SK-N-MC (cell line): ENCODE measurements around the gene SLC16A12.
"Not testable (repeated sequence)": the region's sequence is repeated elsewhere in the genome, so short reads cannot be mapped to it uniquely, and the experiment has no call there.

Experiments used
- DNase-seq: peaks from one replicate; pipeline ENCODE4 v3.0.0-alpha.2; 2011; ENCODE audit warnings: low read depth, low spot score
- H3K27ac ChIP-seq: fragments of 200-600 bp; sonication (generic); 2 replicates; pipeline ENCODE4 v1.5.1; 2016; ENCODE audit warnings: mixed run types
- H3K36me3 ChIP-seq: fragments of 200-600 bp; sonication (generic); 2 replicates; pipeline ENCODE4 v1.6.1; 2017; ENCODE audit warnings: antibody characterized with exemption, low read length, mixed read lengths; ENCODE audit not compliant: insufficient read depth
- H3K4me3 ChIP-seq: fragments of 200-600 bp; sonication (generic); 2 replicates; pipeline ENCODE4 v1.5.1; 2016
- H3K9ac ChIP-seq: fragments of 200-600 bp; sonication (generic); 2 replicates; pipeline ENCODE4 v1.8.0; 2017; ENCODE audit warnings: mixed run types, mixed read lengths; ENCODE audit not compliant: insufficient read length
- H3K9me3 ChIP-seq: fragments of 200-600 bp; sonication (generic); 2 replicates; pipeline ENCODE4 v1.6.1; 2017; ENCODE audit warnings: low read depth, mild to moderate bottlenecking, antibody characterized with exemption, low read length, moderate library complexity, mixed read lengths
- EZH2 ChIP-seq: fragments of 200-600 bp; sonication (generic); IDR thresholded peaks from one replicate; pipeline ENCODE4 v1.6.1; 2017; ENCODE audit warnings: antibody characterized with exemption
- FOXP2 ChIP-seq: optimal IDR thresholded peaks from 2 replicates; pipeline ENCODE3; 2011; ENCODE audit warnings: mild to moderate bottlenecking, moderate library complexity; ENCODE audit not compliant: insufficient read depth; ENCODE audit errors: extremely low read length, control extremely low read depth
- POLR2AphosphoS5 ChIP-seq: IDR thresholded peaks from 2 replicates; pipeline ENCODE4 v1.6.1; 2012; ENCODE audit warnings: mild to moderate bottlenecking, low read depth, low read length, borderline replicate concordance

SLC16A12 gene

DNA sequence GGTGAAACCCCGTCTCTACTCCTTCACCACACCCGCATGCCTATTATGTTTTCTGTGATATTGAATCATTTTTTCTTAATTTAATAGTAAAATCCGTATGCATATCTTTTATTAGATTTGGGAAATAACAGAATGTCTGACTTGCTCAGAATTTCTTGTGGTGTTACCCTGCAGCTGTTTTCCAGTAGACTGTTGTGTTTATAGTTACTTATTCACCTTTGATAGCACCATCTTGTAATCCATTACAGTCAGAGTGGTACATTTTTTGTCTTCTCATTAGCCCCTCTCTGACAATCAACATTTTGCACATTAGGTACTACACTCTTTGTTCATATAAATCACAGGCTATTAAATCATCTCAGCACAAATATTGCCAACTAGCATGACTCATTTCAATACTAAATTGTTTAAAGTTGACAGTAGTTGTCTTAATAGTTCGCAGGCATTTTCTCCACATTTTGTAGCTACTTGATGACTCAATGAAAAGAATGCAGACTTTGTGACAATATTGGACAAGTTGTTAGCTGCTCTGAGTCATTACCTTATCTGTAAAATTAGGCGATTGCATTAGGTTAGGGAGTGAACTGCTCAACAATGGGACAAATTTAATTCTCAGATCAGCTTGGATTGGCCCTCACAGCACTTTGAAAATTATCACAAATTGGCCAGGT is 17.8 kb upstream of the SLC16A12 start:
- H3K9me3 ChIP-seq = no peaks in the 10 kb centered on the region
- H3K27ac ChIP-seq = no peak overlapping the region
- DNase-seq = no peak
- H3K4me3 ChIP-seq = no peak overlapping the region
- no peak overlapping the region for H3K9ac ChIP-seq
- TF ChIP-seq FOXP2 (no peak), POLR2AphosphoS5 (no peak), EZH2 (no peak)
- no peaks in the 10 kb centered on the region for H3K36me3 ChIP-seq

- TF ChIP-seq POLR2AphosphoS5 = no peak
- TF ChIP-seq EZH2 = no peak
- no peak for TF ChIP-seq FOXP2
- no peak for DNase-seq
- Histone ChIP-seq H3K27ac (no peak overlapping the region), H3K36me3 (no peaks in the 10 kb centered on the region), H3K9ac (no peak overlapping the region), H3K9me3 (no peaks in the 10 kb centered on the region), H3K4me3 (no peak overlapping the region)
Measured at GRCh38 chr10:89552213-89552612, 16.8 kb upstream of the SLC16A12 start.

DNA sequence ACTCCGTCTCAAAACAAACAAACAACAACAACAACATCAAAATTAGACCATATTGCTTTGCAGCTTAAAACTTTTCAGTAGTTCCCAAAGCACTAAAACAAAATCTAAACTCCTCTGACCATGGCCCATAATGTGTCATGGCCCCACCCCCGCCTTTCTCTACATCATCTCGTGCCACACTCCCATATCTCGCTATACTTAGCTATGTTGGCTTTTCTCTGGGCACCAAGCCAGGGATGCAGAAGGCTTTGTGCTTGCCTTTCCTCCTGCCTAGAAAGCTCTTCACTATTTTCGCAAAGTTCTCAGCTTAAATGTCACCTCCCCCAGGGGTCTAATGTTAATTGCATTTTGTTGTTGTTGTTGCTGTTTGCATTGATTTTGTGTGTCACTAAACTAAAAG is 15.1 kb upstream of the SLC16A12 start:
- H3K4me3 ChIP-seq = no peak overlapping the region
- TF ChIP-seq POLR2AphosphoS5 = no peak
- TF ChIP-seq EZH2 = no peak
- no peak for TF ChIP-seq FOXP2
- H3K27ac ChIP-seq = no peak overlapping the region
- no peak for DNase-seq
- no peak overlapping the region for H3K9ac ChIP-seq
- no peaks in the 10 kb centered on the region for H3K9me3 ChIP-seq
- H3K36me3 ChIP-seq = no peaks in the 10 kb centered on the region

DNA sequence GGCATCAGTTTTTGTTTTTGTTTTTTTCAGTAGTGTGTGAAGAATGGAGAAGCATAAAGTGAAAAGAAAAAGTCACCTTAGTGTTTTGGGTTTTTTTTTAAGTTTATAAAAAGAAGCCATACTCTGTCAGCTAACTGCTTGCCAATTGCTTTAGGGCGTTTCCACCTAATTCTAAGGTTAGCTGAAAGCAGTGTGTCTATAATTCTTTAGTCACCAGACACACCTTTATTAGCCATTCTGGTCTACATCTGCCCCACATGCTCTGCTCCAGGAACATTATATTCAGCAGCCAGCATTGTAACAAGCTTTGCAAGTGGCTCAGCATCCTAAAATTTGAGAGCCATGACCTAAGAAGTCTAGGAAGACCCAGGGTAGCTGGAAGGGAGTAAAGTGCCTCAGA is 14.1 kb upstream of the SLC16A12 start:
- H3K9me3 ChIP-seq = no peaks in the 10 kb centered on the region

DNA sequence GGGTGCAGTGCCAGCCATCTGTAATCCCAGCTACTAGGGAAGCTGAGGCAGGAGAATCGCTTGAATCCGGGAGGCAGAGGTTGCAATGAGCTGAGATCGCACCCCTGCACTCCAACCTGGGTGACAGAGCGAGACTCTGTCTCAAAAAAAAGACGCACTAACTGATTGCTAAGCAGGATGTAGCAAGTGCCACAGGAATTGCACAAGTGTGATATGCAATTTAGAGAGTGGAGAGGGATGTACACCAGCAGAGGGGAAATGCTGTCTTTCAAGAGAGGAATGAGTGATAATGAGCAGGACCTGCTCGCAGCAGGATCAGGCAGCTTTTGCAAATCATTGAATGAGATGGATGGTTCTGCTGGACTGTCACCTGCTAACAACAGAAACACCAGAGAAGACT is 13.3 kb upstream of the SLC16A12 start:
- Histone ChIP-seq H3K4me3 (no peak overlapping the region), H3K27ac (no peak overlapping the region), H3K36me3 (no peaks in the 10 kb centered on the region), H3K9ac (no peak overlapping the region), H3K9me3 (no peaks in the 10 kb centered on the region)
- TF ChIP-seq POLR2AphosphoS5 = no peak
- TF ChIP-seq FOXP2 = no peak
- no peak for TF ChIP-seq EZH2
- no peak for DNase-seq

More for the DNA sequence above, 14.1 kb upstream of the SLC16A12 start:
- Histone ChIP-seq H3K9ac (no peak overlapping the region), H3K4me3 (no peak overlapping the region), H3K36me3 (no peaks in the 10 kb centered on the region), H3K27ac (no peak overlapping the region)
- TF ChIP-seq EZH2 = no peak
- no peak for TF ChIP-seq FOXP2
- no peak for TF ChIP-seq POLR2AphosphoS5
- DNase-seq = no peak

DNA sequence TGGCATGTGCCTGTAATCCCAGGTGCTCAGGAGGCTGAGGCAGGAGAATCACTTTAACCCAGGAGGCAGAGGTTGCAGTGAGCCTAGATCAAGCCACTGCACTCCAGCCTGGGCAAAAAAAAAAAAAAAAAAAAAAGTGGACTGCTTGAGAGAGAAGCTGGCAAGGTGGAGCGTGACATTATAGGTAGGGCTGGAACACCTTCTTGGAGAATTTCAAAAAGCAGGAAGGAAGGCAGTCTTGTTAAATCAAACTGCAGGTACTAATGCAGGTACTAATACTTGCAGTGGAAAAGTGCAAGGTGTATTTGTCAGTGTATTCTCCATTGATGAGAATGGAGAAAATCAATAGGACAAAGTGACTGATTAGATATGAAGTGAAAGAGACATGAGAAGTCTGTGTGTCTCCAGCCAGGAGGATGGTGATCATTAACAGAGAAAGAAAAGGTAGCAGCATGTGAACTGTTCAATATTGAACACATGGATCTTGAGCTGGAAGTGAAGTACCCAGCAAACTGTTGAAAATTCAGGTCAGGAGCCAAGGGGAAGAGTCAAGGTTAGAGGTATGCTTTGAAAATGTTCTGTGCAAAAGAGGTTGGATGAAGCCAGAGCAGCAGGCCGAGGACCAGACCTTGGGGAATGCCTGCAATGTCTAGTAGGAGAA is 12.6 kb upstream of the SLC16A12 start:
- H3K27ac ChIP-seq = no peak overlapping the region
- H3K36me3 ChIP-seq = no peaks in the 10 kb centered on the region
- H3K4me3 ChIP-seq = no peak overlapping the region
- TF ChIP-seq POLR2AphosphoS5 (no peak), EZH2 (no peak), FOXP2 (no peak)
- H3K9ac ChIP-seq = no peak overlapping the region
- no peak for DNase-seq
- no peaks in the 10 kb centered on the region for H3K9me3 ChIP-seq

GRCh38 chr10:89546651-89547050 is 11.3 kb upstream of the SLC16A12 start:
- H3K27ac ChIP-seq, H3K9ac ChIP-seq, H3K9me3 ChIP-seq, H3K36me3 ChIP-seq, DNase-seq, H3K4me3 ChIP-seq: not testable (repeated sequence)

DNA sequence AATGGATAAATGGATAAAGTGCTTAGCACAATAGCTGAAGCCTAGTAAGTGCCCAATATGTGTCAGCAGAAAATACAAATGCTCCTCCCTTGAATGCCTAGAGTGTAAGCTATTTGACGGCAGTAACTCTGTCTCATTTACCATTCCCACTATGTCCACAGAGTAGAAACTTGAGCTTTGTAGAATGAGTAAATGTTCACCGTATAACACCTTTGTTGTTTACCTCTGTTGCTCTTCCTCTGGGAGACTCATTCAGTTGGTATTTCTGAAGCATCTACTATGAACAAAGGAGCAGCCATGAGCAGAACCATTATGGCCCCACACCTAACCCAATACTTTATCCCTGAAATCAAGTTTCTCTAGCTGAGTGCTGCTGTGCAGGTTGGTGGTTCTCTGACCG is 8.4 kb upstream of the SLC16A12 start:
- DNase-seq = no peak
- Histone ChIP-seq H3K4me3 (no peak overlapping the region), H3K9ac (no peak overlapping the region), H3K36me3 (no peaks in the 10 kb centered on the region), H3K9me3 (no peaks in the 10 kb centered on the region), H3K27ac (no peak overlapping the region)
- TF ChIP-seq EZH2 (no peak), FOXP2 (no peak), POLR2AphosphoS5 (no peak)

DNA sequence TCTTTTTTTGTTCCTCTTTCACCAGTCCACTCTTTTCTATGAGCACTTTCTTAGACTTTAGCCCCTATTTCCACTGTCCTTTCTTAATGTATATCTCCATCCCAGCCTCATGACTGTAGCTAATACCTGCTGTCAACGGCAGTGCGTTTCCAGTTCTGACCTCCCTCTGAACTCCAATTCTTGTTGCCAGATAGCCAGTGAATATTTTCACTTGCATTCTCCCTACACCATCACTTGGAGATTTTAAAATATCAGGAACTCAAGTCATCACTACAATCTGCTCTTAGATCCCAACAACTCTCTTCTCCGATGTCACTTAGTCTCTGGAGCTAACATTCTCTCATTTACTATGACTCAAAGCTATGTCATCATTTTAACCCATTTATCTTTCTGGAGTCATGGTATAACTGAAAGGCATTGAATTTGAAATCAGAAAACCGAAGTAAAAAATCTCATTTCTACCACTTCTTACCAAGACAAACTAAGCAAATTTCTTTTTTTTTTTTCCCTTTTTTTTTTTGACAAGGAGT is 5.1 kb upstream of the SLC16A12 start:
- DNase-seq = no peak
- H3K9me3 ChIP-seq = no peaks in the 10 kb centered on the region
- no peak overlapping the region for H3K9ac ChIP-seq
- H3K4me3 ChIP-seq = no peak overlapping the region
- TF ChIP-seq FOXP2 = no peak
- no peak for TF ChIP-seq EZH2
- TF ChIP-seq POLR2AphosphoS5 = no peak
- no peak overlapping the region for H3K27ac ChIP-seq
- no peaks in the 10 kb centered on the region for H3K36me3 ChIP-seq

- TF ChIP-seq FOXP2 = no peak
- no peak for TF ChIP-seq POLR2AphosphoS5
- no peak for TF ChIP-seq EZH2
- Histone ChIP-seq H3K4me3 (no peak overlapping the region), H3K27ac (no peak overlapping the region), H3K9ac (no peak overlapping the region), H3K9me3 (no peaks in the 10 kb centered on the region), H3K36me3 (no peaks in the 10 kb centered on the region)
- DNase-seq = no peak
Measured at GRCh38 chr10:89537364-89537763, 2.0 kb upstream of the SLC16A12 start.
